DMS153 treated with DMSO at 0.1 percent for 48 hours (cell line): ENCODE data around the gene TXNRD2.

ENCODE experiments used
- DNase-seq: peaks from one replicate; lab custom pipeline; 2025; ENCODE audit not compliant: unreplicated experiment; lab: John Stamatoyannopoulos, UW

The TXNRD2 gene

DNA sequence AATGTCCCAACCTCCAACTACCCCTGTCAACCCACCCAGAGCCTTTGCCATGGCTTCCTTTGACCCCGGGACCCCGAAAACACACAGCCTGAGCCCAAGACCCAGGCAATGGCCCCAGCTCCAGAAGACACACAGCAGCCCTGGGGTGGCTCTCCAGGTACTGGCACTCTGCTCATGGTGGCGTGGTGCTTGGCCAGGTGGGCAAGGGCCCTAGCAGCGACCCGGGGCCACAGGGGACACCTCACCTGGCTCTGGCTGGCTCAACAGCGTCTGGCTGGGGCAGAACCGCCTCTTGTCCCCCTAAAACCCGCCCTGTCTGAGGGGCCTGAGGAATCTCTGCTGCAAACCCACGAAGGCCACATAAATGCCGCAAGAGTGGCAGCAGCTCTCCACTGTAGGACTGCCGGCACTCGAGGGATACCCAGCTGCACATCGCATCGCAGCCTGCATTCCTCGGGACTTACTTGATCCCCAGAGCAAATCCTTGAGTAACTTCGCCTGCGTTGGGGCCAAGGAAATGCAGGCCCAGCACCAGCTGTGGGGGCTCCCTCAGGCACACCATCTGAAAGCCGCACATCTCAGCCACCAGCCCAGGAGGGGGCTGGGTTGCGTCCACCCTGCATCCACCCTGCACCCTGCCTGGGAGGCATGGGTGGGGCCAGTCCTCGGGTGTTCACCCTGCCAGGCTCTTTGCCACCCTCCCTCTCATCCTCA lies 63.8 kb downstream of the TXNRD2 start:
- no peak for DNase-seq

DNA sequence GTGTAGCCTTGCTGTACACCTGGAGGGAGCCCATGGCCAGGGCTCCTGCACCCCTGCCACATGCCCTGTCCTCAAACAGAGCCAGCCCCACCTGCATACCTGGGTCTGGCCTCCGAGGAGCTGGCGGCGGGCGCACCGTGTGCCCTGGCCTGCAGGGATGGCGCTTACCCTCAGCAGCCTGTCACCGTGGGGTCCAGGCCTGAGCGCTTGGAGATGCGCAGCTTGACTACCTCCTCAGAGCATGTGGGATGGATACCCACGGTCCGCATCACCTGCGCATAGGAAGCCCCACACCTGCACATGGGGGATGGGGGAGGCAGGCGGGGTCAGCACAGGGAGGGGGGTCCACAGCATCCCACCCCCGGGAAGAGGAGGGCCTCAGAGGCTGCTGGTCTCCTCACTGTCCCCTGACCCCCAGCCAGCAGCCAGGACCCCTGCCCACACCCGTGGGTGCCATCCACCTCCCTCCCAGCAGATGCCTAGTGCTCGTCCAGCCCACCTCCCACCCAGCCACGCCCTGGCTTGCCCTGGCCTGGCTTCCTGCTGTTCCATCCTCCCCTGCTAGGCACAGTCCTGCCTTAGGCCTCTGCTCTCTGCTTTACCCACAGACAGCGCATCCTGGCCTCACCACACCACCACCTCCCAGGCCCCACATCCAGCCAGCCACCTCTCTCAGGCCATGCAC lies 64.5 kb downstream of the TXNRD2 start:
- no peak for DNase-seq

DNA sequence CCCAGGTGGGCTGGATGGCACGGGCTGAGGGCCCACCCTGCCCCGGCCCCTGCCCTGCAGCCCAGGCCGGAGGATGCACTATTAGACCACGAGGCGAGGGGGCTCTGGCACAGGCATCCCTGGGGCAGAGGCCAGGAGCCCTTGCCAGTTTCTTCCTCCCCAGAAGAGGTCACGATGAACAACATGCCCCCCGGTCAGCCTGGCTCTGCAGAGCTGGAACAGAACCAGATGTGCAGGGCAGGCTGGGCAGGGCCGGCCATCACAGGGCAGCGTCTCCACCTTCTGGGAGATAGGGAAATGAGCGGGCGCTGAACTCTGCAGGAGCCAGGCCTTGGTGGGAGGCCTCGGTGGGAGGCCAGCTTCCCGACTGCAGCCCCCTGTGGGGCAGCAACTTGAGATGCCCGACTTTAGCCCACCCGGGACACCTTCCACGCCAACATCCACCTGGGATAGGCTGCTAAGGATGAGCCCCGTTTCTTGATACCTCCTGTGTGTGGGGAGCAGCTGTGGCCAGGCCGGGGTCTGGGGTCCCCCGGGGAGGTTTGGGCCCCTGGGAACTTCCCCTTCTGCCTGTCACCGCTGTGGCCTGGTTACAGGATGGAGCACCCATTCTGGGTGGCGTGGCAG lies 65.2 kb downstream of the TXNRD2 start:
- no peak for DNase-seq

DNA sequence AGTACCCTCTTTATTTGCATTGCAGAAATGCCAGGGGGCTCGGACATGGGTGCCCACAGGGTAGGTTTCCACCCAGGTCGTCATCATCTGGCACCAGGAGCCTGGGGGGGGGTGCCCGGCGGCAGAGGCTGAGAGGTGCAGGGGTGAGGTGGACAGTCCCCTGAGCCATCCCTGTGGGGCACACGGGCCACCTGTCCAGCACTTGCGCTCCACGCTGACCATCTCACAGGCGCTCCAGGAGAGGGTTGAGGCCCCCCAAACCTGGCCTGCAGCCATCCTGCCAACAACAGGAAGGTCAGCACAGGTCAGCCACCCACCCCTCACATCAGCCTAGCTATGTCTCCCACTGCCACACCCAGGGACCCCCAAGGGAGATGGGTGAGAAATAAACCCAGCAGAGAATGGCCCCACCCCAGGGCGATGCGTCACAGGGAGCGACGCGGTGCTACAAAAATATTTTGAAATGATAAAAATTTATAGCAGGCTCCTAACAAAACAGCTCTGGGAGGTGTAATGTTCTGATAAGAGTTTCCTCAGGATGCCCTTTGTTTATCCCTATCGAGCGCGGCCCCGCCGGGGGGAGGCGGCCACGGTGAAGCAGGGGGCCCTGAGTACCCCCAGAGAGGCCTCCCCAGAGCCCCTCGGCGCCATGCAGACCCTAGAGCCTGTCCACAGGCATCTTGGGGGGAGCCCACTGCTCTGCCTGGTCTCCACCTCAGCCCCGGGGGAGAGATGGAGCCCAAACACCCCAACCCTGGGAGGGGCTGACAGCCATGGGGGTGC lies 65.9 kb downstream of the TXNRD2 start:
- DNase-seq = no peak

DNA sequence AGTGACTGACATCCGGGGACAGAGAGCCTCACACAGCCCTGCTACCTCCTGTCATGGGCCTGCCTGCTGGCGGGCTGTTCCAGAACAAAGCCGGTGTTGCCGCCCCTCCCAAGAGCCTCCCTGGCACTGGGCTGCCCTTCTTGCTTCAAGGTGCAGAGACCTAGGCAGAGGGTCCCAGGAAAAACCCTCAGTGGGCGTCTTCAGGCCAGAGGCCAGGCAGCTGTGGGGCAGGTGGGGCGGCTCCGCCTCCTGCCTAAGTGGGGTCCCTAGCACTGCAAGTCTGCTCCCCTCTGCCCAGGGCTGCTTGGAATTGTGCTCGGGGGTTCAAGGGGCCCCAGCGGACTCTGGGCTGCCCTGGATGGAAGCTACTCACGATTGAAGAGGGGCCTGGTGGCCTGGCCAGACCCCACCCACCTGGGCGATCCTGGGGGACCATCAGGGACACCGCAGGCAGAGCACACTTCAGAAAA lies 66.5 kb downstream of the TXNRD2 start:
- DNase-seq = no peak

DNA sequence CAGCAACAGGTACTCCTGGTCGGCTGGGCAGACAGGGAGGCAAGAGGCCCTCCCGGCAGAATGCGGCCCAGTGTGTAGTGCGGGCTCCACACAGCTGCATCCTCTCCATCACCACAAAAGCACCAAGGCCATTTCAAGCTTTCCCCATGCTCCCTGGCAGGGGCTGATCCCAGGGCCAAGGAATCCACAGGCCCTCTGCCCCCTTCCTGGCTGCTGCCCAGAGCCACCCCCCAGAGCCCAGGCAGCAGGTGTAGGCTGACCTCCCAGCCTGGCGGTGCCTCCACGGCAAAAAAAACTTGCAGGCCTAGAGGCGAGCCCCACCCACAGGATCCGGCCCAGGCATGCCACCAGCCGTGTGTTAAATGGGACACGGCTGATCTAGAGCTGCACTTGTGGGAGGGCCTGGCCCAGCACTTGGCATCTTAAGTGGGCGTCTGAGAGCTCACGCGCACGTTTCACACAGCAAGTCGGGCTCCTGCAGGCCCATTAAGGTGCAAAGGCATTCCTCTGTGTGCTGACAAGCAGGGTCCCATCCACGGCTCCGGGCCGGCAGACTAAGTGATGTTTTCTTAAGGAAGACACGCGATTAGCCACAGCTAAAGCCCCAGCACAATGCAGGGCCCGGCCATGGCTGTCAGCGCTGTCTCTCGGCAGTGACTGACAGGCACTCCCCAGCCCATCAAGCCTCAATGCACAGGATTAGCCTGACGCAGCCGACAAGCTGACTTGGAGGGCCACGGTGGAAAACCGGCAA lies 67.1 kb downstream of the TXNRD2 start:
- DNase-seq = no peak

DNA sequence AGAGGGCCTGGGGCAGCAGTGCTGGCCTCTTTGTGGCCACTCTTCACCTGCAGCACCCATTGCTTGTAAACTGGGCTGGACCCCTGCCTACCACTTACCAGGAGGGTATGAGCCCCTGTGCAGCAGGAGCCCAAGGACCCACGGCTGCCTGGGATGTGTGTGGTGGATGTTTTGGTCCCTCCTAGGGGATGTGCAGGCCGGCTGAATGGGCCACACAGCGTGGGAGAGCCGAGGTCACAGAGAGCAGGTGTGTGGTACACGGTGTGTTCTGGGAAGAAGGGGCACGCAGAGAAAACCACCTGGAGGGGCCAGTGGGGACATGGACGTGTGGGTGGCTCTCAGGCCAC lies 67.7 kb downstream of the TXNRD2 start:
- no peak for DNase-seq

DNA sequence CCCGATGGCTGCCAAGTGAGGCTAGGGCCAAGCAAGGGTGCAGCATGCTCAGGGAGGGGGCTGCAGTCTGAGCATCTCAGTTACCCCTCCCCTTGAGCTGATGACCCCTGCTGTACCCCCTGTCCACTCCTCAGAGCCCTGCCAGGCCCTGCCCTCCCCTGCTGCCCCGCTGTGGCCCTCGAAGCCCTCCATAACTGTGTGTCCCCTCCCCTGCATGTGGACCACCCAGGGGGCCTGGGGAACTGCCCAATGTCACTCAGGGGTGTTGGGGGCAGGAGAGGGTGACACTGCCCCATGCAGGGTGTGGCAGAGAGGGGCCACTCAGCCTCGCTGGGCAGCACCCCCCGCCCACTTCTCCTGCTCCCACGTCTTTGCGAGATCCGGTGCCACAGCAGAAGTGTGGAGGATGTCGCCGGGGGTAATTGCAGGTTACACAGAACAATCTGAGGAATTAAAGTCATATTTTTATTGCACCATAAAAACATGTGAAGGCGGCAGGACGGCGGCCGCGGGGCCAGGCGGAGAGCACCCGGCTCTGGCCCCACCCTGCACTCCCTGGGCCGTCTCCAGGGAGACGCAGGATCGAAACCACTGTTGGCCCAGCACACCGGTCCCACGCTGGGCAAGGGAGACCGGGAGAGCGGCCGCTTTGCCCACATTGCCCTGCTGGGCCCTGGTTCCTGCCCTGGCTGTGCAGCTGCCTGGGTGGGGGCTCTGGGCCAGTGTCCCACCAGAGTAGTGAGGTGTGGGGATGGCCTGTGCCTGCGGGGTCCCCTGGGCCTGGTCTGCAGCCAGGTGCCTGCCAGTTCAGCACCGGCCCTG lies 68.3 kb downstream of the TXNRD2 start:
- no peak for DNase-seq

DNA sequence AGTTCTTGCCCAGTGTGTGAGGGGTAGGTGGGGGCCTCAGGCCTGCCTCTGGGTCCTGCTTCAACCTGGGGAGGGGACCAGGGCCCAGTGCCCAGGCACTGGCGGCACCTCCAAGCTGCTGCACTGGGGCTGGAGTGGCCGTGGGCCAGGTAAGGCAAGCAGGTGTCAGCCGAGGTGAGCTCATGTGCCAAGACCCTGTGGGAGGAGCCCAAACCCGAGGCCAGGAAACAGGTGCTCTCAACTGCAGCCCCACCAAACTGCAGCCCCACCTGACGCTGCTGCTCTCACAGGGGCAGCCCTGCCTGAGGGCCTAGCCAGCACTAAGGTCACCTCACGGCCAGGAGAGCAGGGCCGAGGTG lies 68.9 kb downstream of the TXNRD2 start:
- no peak for DNase-seq

DNA sequence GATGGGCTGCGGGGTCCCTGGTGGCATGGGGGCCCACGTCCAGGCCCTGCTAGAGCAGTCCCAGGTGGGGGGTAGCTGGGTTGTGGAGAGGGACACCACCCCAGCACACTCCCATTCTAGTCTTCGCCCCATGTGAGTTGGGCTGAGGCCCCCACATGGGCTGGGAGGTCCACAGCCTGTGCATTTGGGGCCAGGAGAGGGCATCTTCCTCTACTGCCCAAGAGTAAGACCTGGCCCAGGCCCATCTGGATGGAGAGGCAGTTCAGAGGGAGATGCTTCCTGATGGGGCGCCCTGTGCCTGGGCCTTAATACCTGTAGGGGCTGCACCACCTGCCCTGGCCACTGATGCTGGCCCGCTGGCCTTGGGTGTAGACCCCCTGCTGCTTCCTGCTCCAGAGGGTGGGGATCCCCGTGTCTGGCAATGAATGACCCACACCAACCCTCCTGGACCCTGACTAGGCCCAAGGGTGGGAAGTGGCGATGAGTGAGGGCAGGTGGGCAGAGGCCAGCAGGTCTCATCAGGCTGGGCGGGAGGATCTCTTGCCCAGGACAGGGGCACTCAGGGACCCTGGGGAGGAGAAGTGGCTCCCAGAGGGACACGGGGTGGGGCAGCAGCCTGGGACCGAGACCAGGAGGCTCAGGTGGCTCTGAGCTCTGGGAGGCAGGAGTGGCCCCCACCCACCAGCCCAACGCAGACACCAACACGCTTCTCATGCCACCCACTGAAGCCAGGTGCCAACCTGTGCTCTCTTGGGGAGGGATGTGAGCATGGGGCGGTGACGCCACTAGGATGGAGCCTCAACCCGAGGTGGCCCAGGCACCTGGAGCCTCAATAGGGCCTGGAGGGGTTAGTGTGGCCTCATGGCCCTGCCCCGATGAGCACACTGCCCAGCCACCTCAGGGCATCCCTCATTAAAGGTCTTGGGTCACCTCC lies 69.5 kb downstream of the TXNRD2 start:
- no peak for DNase-seq

DNA sequence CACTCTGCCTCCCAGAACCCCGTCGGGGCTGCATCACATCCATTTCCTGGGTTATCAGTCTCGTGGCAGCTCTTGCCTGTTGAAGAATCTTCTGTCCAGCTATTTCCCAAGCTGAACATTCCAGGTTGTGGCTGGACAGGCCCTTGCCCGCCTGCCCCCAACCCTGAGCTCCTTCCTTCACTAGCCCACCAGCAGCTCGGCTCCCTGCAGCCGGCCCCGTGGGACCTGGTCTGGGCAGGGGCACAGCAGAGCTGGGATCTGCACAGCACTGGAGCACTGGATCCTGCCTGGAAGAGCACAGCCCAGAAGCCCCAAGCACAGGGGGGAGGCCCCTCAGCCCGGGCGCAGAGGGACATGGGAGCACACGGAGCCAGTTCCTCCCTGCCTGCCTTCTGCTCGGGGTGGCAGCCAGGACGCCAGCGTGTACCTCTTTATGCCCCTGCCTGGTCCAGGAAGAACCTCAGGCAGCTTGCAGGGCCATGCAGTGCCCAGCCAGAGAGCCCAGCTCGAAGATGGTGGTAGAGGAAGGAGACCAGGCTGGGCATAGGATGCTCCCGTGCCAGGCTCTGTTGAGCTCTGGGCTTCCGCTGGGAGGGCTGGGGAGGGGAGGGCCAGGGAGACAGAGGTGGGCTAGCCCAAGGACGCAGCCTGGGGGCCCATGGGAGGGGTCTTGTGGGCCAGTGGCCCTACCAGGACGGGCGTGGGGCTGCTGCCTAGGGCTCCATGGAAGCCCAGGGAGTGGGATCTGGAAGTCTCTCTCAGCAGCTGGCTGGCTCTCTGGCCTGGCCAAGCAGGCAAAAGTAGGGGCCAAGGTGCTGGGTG lies 70.4 kb downstream of the TXNRD2 start:
- no peak for DNase-seq

DNA sequence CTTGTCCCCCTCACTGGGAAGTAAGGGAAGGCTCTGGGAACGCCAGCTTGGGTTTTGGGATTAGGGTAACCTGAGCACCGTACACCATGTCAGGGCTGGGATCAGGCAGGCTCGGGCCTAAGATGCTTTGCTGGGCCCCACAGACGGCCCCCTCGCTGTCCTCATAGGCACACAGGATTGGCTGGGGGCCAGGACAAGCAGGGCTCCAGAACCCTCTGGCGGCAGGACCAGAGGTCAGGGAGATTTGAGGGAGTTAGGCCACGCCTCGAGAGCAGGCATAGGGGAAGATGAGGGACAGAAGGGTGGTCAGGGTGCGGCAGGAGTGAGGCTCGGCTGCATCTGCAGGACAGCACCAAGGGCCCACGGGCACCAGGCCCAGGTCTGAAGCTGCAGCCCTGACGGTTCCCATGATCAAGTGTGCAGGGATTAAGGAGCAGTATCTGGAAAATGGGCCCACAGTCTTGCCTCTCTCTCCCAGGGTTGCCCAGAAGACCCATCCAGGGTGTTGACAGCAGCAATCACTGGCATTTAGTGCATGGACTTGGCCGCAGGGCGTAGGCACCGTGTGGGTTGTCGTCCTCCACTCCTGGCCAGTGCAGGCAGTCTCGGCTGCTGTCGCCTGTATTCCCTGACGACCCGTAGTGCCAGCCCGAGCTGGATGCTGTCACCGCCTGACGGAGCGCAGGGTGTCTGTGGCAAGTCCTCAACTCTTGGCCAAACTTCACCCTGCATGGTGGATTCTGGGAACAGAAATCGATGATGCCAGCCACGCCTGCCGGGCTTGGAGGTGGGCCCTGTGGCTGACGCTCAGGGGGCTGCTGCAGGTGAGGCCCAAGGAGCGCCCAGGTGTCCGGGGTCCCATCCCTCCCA lies 71.2 kb downstream of the TXNRD2 start:
- no peak for DNase-seq

DNA sequence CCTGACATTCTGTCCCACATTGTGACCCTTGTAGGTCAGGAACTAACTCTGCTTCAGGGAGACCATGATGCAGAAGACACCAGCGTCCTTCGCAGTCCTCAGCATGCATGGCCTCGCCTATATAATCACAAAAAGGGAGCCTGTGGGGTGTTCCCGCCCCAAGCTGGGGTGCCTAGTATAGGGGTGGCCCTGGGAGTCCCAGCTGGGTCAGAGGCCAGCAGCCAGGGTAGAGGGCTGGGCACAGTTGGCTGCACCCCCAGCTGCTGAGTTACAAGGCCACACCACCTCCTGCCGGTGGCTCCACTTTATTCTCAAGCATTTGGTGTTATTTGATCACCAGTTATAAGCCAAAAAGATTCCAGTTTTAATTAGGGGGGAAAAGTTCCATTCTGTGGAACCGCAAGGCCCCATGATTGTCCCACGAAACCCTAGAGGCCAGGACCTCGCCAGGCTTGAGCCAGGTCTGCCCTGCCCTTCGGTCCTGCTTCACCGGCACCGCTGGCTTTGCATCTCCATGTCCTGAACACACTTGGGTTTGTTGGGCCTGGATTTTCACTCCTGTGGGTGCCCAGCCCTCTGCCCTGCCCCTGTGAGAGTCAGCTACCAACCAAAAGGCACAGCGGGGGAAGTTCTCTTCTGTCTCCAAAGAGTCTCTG lies 72.0 kb downstream of the TXNRD2 start:
- no peak for DNase-seq

DNA sequence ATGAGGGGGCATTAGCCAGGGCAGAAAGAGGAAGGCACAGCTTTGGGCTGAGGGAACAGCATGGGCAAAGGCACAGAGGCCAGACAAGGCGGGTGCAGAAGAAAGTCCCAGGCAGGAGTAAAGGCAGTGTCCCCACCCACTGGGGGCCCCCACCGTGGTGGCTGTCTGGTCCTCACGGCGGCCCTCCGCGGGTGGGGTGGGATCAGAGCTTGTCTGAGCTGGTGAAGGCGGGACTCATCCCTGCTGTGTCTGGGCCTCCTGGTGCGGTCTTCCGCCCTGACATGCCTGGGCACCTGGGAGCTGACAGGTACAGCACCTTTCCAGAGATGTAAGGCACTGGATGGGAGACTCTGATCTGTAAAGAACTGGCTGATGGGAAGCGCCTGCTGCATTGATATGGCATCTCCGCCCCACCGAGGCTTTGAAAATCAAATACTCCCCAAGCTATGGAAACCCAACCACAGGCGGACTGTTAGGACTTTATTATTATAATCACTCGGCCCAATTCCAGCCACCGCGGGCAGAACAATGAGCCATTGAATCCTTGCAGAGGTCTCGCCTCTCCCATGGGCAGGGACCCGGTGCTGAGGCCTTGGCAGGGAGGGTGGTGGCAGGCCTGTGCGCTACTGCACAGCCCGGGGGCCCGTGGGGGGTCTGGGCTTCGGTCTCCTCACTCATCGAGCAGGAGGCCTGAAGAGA lies 72.7 kb downstream of the TXNRD2 start:
- no peak for DNase-seq

DNA sequence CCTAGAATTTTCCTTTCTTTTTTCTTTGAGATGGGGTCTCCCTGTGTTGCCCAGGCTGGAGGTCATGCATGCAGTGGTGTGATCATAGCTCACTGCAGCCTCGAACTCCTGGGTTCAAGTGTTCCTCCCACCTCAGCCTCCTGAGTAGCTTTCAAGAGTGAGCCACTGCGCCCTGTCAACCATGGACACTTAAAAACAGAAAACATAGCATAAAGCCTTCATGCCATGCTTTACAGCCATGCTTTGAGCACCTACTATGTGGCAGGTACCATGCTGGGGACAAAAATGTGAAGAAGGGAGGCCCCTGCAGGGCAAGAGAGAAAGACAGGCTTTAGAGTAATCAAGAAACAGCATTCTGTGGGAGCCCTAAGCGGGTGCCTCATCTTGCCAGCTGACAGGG lies 73.3 kb downstream of the TXNRD2 start:
- DNase-seq = no peak

DNA sequence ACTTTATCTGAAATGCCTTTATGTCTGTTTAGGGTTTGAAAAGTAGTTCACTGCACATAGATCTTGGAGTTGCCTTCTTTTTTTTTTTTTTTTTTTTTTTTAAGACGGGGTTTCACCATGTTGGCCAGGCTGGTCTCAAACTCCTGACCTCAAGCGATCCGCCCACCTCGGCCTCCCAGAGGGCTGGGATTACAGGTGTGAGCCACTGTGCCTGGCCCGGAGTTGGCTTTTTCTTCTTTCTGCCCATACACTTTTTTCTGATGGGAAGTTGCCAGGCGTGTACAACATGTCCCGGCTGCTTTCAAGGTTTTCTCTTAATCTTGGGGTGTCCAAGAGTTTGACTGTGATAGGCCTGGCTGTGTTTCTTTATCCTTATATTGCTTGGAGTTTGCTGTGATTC lies 74.0 kb downstream of the TXNRD2 start:
- DNase-seq = no peak
